ENCODE data around the gene ERC2.

Gene ERC2

GRCh38 chr3:55904716-55905115 lies 563.6 kb downstream of the ERC2 start:
- Histone ChIP-seq H3K27ac (ENCODE audit: low read length) (no peak overlapping the region), H3K27me3 (ENCODE audit: insufficient read depth, low read length) (no peaks in the 10 kb centered on the region), H3K4me3 (ENCODE audit: low read length) (no peak overlapping the region), H3K9ac (ENCODE audit: low read depth, low read length) (no peak overlapping the region), H3K9me3 (ENCODE audit: insufficient read depth, low read depth, low read length) (no peaks in the 10 kb centered on the region), H3K4me1 (ENCODE audit: insufficient read depth, low read length) (no peaks in the 10 kb centered on the region), H3K36me3 (ENCODE audit: insufficient read depth, low read depth, low read length) (no peaks in the 10 kb centered on the region)

DNA sequence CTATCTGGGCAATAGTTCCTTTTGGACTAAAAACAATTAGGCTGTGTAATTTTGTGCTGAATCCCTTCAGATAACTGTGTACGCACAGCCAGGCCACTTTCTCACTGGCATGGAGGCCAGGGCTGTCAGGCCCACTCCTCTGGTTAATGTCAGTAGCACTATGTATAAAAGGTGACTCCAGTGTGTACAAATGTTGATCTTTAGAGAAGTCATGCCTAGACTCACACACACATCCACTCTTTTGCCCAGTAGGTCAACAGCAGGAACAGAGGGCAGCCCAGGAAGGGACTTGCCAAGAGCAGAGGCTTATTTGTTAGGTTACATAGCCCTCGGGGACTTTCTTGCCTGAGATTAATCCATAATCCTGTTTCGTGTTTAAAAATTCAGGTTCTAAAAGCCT lies 564.6 kb downstream of the ERC2 start:
- H3K36me3 ChIP-seq (ENCODE audit: insufficient read depth, low read depth, low read length): no peaks in the 10 kb centered on the region
- no peaks in the 10 kb centered on the region for H3K27me3 ChIP-seq (ENCODE audit: insufficient read depth, low read length)
- no peaks in the 10 kb centered on the region for H3K4me1 ChIP-seq (ENCODE audit: insufficient read depth, low read length)
- no peak overlapping the region for H3K27ac ChIP-seq (ENCODE audit: low read length)
- H3K9me3 ChIP-seq (ENCODE audit: insufficient read depth, low read depth, low read length): no peaks in the 10 kb centered on the region
- H3K4me3 ChIP-seq (ENCODE audit: low read length): no peak overlapping the region
- H3K9ac ChIP-seq (ENCODE audit: low read depth, low read length): no peak overlapping the region

DNA sequence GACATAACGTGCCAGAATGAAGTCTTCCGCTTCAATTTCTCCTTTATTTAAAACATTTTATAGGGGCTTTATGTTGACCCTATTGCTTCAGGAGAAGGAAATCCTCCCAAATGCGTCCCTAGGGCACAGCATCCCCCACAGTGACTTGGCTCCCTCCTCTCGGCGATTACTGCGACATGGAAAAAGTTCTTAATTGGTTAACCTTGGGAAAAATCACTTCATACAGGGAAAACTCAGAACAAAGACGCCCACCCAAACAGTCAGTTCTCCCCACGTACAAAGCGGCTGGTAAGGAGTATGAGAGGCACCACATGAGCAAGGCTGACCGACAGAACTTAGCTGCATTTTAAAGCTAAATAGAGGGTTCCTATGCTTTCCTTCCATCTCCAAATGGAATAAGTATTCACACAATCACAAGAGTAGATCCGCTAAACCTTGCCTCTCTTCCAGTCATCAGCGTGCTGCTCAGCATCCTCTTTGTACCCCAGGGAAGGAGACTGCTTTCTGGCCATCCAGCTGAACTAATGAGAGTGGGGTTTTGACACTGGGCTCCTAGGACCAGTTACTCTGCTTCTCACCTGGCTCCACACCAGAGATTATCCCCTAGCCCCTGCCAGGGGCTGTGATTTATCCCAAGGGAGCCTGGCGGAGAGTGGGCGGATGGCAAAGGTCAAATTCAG lies 565.9 kb downstream of the ERC2 start:
- no peaks in the 10 kb centered on the region for H3K27me3 ChIP-seq (ENCODE audit: insufficient read depth, low read length)
- no peak overlapping the region for H3K27ac ChIP-seq (ENCODE audit: low read length)
- H3K4me3 ChIP-seq (ENCODE audit: low read length): no peak overlapping the region
- no peaks in the 10 kb centered on the region for H3K36me3 ChIP-seq (ENCODE audit: insufficient read depth, low read depth, low read length)
- H3K9me3 ChIP-seq (ENCODE audit: insufficient read depth, low read depth, low read length): no peaks in the 10 kb centered on the region
- H3K4me1 ChIP-seq (ENCODE audit: insufficient read depth, low read length): no peaks in the 10 kb centered on the region
- no peak overlapping the region for H3K9ac ChIP-seq (ENCODE audit: low read depth, low read length)

- Histone ChIP-seq H3K9ac (ENCODE audit: low read depth, low read length) (no peak overlapping the region), H3K9me3 (ENCODE audit: insufficient read depth, low read depth, low read length) (no peaks in the 10 kb centered on the region), H3K27ac (ENCODE audit: low read length) (no peak overlapping the region), H3K4me1 (ENCODE audit: insufficient read depth, low read length) (no peaks in the 10 kb centered on the region; the same call in 1 of the 2 replicates), H3K27me3 (ENCODE audit: insufficient read depth, low read length) (no peaks in the 10 kb centered on the region), H3K4me3 (ENCODE audit: low read length) (no peak overlapping the region), H3K36me3 (ENCODE audit: insufficient read depth, low read depth, low read length) (no peaks in the 10 kb centered on the region)
These were observed 568.4 kb downstream of the ERC2 start for GRCh38 chr3:55899887-55900286.

- Histone ChIP-seq H3K9ac (ENCODE audit: low read depth, low read length) (no peak overlapping the region), H3K4me1 (ENCODE audit: insufficient read depth, low read length) (no peaks in the 10 kb centered on the region; the same call in 1 of the 2 replicates), H3K36me3 (ENCODE audit: insufficient read depth, low read depth, low read length) (no peaks in the 10 kb centered on the region), H3K27ac (ENCODE audit: low read length) (no peak overlapping the region), H3K27me3 (ENCODE audit: insufficient read depth, low read length) (no peaks in the 10 kb centered on the region), H3K4me3 (ENCODE audit: low read length) (no peak overlapping the region), H3K9me3 (ENCODE audit: insufficient read depth, low read depth, low read length) (no peaks in the 10 kb centered on the region)
These were observed 570.6 kb downstream of the ERC2 start for GRCh38 chr3:55897573-55898224.

DNA sequence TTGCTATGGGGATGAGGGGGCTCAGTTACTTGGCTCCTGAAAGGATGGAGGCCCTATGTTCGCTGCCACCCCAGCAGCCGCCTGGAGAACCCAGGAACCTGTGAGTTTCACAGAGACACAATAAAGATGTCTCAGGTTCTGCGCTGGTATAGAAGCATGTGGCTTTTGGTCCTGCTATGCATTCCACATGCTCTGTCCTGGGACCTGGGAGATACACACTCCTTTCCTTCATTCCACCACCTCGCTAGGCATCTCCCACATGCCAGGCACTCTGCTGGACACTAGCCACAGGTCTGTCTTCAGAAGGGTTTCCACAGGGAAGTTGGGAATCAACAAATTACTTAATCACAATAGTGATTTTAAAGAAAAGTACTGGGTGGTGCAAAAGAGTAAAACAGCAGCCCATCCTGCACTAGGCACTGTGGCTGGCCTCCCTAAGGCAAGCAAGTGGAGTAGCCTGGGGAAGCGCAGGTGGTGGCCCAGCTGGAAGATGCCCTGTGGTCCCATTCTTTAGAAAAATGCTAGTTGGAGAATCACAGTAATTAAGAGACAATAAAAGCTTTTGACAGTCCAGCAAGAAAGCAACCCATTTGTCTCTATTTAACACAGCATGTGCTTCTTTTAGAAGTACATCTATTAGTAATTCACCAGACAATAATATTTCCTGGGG lies 572.2 kb downstream of the ERC2 start:
- Histone ChIP-seq H3K27me3 (ENCODE audit: insufficient read depth, low read length) (no peaks in the 10 kb centered on the region), H3K36me3 (ENCODE audit: insufficient read depth, low read depth, low read length) (no peaks in the 10 kb centered on the region), H3K9ac (ENCODE audit: low read depth, low read length) (no peak overlapping the region), H3K27ac (ENCODE audit: low read length) (no peak overlapping the region), H3K4me1 (ENCODE audit: insufficient read depth, low read length) (no peaks in the 10 kb centered on the region; the same call in 1 of the 2 replicates), H3K9me3 (ENCODE audit: insufficient read depth, low read depth, low read length) (no peaks in the 10 kb centered on the region), H3K4me3 (ENCODE audit: low read length) (no peak overlapping the region)

DNA sequence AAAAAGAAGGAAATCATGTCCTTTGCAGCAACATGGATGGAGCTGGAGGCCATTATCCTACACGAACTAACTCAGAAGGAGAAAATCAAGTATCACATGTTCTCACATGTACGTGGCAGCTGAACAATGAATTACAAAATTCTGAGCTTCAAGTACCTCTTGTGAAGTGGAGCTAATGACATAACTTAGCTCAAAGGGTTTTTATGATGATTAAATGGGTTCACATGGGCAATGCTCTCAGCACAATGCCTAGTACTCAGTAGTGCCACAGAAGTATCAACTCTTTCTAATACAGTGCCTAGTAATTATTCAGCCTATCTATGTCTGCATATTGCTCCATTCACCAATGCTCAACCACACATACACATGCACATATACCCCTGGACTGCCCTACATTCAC lies 573.7 kb downstream of the ERC2 start:
- H3K9me3 ChIP-seq (ENCODE audit: insufficient read depth, low read depth, low read length): no peaks in the 10 kb centered on the region
- no peaks in the 10 kb centered on the region for H3K27me3 ChIP-seq (ENCODE audit: insufficient read depth, low read length)
- no peak overlapping the region for H3K9ac ChIP-seq (ENCODE audit: low read depth, low read length)
- H3K27ac ChIP-seq (ENCODE audit: low read length): no peak overlapping the region
- H3K4me3 ChIP-seq (ENCODE audit: low read length): no peak overlapping the region
- H3K4me1 ChIP-seq (ENCODE audit: insufficient read depth, low read length): no peaks in the 10 kb centered on the region; the same call in 1 of the 2 replicates
- H3K36me3 ChIP-seq (ENCODE audit: insufficient read depth, low read depth, low read length): no peaks in the 10 kb centered on the region

DNA sequence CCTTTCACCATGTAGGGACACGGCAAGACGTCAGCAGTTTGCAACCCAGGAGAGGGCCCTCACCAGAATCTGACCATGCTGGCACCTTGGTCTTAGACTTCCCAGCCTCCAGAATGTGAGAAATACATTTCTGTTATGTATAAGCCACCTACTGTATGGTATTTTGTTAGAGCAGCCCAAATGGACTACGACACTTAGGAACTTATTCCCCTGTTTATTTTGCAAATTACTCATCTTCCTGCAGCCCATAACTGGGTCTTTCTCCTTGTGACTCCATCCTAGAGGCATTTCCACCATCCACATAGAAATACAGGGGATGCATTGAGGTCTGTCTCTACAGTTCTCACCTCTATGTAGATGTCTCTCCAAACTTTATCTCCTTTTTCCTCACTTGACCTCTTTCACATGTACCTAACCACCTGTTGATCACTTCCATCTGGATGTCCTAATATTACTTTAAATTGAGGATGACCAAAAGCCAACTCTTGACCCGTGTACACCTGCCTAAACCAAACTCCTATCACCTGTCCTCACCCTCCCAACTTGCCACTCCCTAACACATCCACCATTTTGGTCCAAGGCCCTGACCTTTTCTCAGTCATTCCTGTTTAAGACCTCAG lies 575.1 kb downstream of the ERC2 start:
- Histone ChIP-seq H3K9ac (ENCODE audit: low read depth, low read length) (no peak overlapping the region), H3K36me3 (ENCODE audit: insufficient read depth, low read depth, low read length) (no peaks in the 10 kb centered on the region), H3K4me3 (ENCODE audit: low read length) (no peak overlapping the region), H3K4me1 (ENCODE audit: insufficient read depth, low read length) (peaks cover 9% of the 10 kb centered on the region; the same call in 1 of the 2 replicates), H3K27ac (ENCODE audit: low read length) (no peak overlapping the region), H3K9me3 (ENCODE audit: insufficient read depth, low read depth, low read length) (no peaks in the 10 kb centered on the region), H3K27me3 (ENCODE audit: insufficient read depth, low read length) (no peaks in the 10 kb centered on the region)

DNA sequence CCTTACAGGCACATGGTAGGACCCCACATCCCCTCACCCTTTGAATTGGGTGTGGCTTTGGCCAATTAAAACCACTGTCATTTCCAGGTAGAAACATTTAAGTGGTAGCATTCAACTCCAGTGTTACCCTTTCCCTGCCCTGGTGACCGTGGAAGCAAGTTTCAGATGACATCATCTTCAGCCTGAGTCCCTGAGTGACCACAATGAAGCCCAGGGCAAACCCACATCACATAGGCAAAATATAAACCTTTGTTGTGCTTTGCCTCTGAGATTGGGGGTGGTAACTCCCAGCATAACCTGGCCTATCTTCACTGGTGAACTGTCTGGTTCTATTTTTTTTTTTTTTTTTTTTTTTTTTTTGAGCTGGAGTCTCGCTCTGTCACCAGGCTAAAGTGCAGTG lies 577.2 kb downstream of the ERC2 start:
- Histone ChIP-seq H3K9ac (ENCODE audit: low read depth, low read length) (no peak overlapping the region), H3K4me3 (ENCODE audit: low read length) (no peak overlapping the region), H3K27me3 (ENCODE audit: insufficient read depth, low read length) (no peaks in the 10 kb centered on the region), H3K4me1 (ENCODE audit: insufficient read depth, low read length) (peaks cover 14% of the 10 kb centered on the region; the same call in 1 of the 2 replicates), H3K36me3 (ENCODE audit: insufficient read depth, low read depth, low read length) (no peaks in the 10 kb centered on the region), H3K27ac (ENCODE audit: low read length) (no peak overlapping the region), H3K9me3 (ENCODE audit: insufficient read depth, low read depth, low read length) (no peaks in the 10 kb centered on the region)

DNA sequence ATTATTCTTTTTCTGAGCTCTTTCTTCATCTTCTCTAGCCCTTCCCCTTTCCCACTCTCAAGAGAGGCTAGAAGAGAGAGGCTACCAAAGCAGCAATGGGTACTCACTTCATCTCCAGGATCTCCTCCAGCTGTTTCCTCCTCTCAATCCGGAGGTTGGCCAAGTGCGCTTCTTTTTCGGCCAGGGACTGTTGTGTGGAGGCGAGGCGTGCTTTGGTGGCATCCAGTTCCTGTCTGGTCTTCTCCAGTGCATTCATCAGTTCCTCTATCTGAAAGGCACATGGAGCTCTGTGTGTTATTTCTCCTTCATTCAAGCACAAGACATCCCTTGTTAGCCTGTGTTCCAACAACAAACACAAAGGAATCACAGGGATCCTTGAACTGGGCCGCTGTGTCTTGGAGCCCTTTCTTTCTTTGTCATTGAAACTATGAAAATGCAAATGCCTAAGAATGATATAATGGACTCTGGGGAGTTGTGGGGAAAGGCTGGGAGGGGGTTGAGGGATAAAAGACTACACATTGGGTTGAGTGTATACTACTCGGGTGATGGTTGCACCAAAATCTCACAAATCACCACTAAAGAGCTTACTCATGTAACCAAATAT lies 579.9 kb downstream of the ERC2 start:
- Histone ChIP-seq H3K4me1 (ENCODE audit: insufficient read depth, low read length) (peaks cover 21% of the 10 kb centered on the region; the same call in 1 of the 2 replicates), H3K4me3 (ENCODE audit: low read length) (no peak overlapping the region), H3K27ac (ENCODE audit: low read length) (no peak overlapping the region), H3K9me3 (ENCODE audit: insufficient read depth, low read depth, low read length) (no peaks in the 10 kb centered on the region), H3K36me3 (ENCODE audit: insufficient read depth, low read depth, low read length) (no peaks in the 10 kb centered on the region), H3K27me3 (ENCODE audit: insufficient read depth, low read length) (no peaks in the 10 kb centered on the region), H3K9ac (ENCODE audit: low read depth, low read length) (no peak overlapping the region)

DNA sequence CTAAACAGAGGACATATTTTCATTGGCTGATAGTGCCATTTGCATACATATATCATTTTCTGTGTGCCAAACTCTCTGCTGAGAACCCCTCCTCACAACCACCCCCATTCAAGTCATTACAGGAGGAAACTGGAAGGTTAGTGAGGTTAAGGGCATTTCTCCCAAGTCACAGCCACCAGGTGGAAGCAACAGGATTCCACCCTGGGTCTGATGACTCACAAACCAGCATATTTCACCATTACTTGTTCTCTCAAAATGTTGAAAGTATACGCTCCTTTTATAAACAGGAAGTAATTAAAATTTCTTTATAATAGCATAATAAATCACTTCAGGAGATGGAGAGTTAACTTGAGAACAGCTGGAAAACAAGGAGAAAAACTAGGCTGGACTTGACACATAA lies 582.5 kb downstream of the ERC2 start:
- Histone ChIP-seq H3K36me3 (ENCODE audit: insufficient read depth, low read depth, low read length) (no peaks in the 10 kb centered on the region), H3K4me1 (ENCODE audit: insufficient read depth, low read length) (peaks cover 34% of the 10 kb centered on the region; the same call in 1 of the 2 replicates), H3K4me3 (ENCODE audit: low read length) (no peak overlapping the region), H3K27ac (ENCODE audit: low read length) (no peak overlapping the region), H3K9ac (ENCODE audit: low read depth, low read length) (no peak overlapping the region), H3K27me3 (ENCODE audit: insufficient read depth, low read length) (no peaks in the 10 kb centered on the region), H3K9me3 (ENCODE audit: insufficient read depth, low read depth, low read length) (no peaks in the 10 kb centered on the region)

All from iPS-20b (cell line).